HCT116 (cell line): ENCODE data around the gene CABLES1. TPM values are rescaled to one million over a fixed set of nuclear protein-coding genes. Genes with fewer than 3 reads are reported as not detected.

Experiments used
- ATAC-seq: fragments of 200-7000 bp; cut with Tn5 transposase; 2 replicates; pipeline ENCODE4 v1.9.1; 2020; ENCODE audit warnings: mild to moderate bottlenecking, moderate library complexity
- BruUV-seq: library from RNA; stranded (reverse); fragments of 400-500 nt; replicated peaks from 2 replicates; lab custom pipeline; 2021; lab: Mats Ljungman, UMichigan
- CTCF ChIA-PET: fragments of 300-600 bp; sonication (Branson Sonifier 250); formaldehyde crosslinking; loops from one replicate; lab custom pipeline; 2021; ENCODE audit warnings: antibody characterized with exemption; lab: Charles Lee
- POLR2A ChIA-PET: fragments of 300-600, 350-600 bp; sonication (Branson Sonifier 250); formaldehyde crosslinking; loops from one replicate; lab custom pipeline; 2021; ENCODE audit warnings: antibody characterized with exemption; lab: Charles Lee
- RAD21 ChIA-PET, 2 experiments: fragments of 300-600 bp; sonication (Branson Sonifier 250); formaldehyde crosslinking; loops; one replicate each; lab custom pipeline; 2023; ENCODE audit warnings: low total read pairs in 2 of 2; ENCODE audit not compliant: uncharacterized antibody in 2 of 2, unreplicated experiment in 2 of 2, low non-redundant PET in 1 of 2; lab: Charles Lee
- DNase-seq: peaks from one replicate; pipeline ENCODE4 v3.0.0-alpha.2; 2010; ENCODE audit warnings: low read depth, low spot score
- H2AFZ ChIP-seq: fragments of 200-600 bp; shearing (Covaris generic), sonication (generic); 2 replicates; pipeline ENCODE4 v1.6.1; 2017; ENCODE audit warnings: low read depth, mixed run types, mixed read lengths, antibody characterized with exemption, low read length; ENCODE audit not compliant: poor library complexity, severe bottlenecking
- H3K27ac ChIP-seq: 2 replicates; pipeline ENCODE4 v1.5.1; 2012; ENCODE audit warnings: low read depth, low read length
- H3K27me3 ChIP-seq: fragments of 200-600 bp; sonication (generic); 2 replicates; pipeline ENCODE4 v1.6.1; 2016; ENCODE audit warnings: mixed run types, low read length, mixed read lengths; ENCODE audit not compliant: insufficient read depth
- H3K36me3 ChIP-seq, 2 experiments: fragments of 200-500 bp in 1 of 2; fragments of 200-600 bp in 1 of 2; sonication (Bioruptor generic) in 1 of 2; sonication (generic) in 1 of 2; 2 replicates each; pipeline versions ENCODE4 v1.5.1 to v1.6.1; 2014 to 2016; ENCODE audit warnings: low read length in 2 of 2, inconsistent platforms in 1 of 2, mixed read lengths in 1 of 2, mixed run types in 1 of 2; ENCODE audit not compliant: insufficient read depth in 2 of 2, control insufficient read depth in 1 of 2
- H3K4me1 ChIP-seq, 2 experiments: fragments of 200-600 bp in 1 of 2; sonication (generic) in 1 of 2; 2 replicates each; pipeline versions ENCODE4 v1.5.1 to v1.6.1; 2012 to 2017; ENCODE audit warnings: low read length in 2 of 2, inconsistent platforms in 1 of 2, mild to moderate bottlenecking in 1 of 2, mixed read lengths in 1 of 2, mixed run types in 1 of 2, moderate library complexity in 1 of 2; ENCODE audit not compliant: insufficient read depth in 2 of 2, control insufficient read depth in 1 of 2
- H3K4me2 ChIP-seq: fragments of 200-600 bp; sonication (generic); 2 replicates; pipeline ENCODE4 v1.6.1; 2017; ENCODE audit warnings: mixed run types, low read length, mixed read lengths
- H3K4me3 ChIP-seq, 2 experiments: fragments of 200-600 bp in 1 of 2; sonication (generic) in 1 of 2; replicated peaks in 1 of 2; 2 replicates each; pipeline ENCODE4 v1.5.1; 2011 to 2016; ENCODE audit warnings: low read length in 2 of 2, control low read depth in 1 of 2, low read depth in 1 of 2, mild to moderate bottlenecking in 1 of 2, mixed read lengths in 1 of 2, mixed run types in 1 of 2
- H3K79me2 ChIP-seq: fragments of 200-600 bp; sonication (generic); 2 replicates; pipeline ENCODE4 v1.6.1; 2017; ENCODE audit warnings: mild to moderate bottlenecking, mixed run types, low read length, moderate library complexity, mixed read lengths; ENCODE audit not compliant: insufficient read depth
- H3K9ac ChIP-seq: fragments of 200-600 bp; sonication (generic); 2 replicates; pipeline ENCODE4 v1.6.1; 2016; ENCODE audit warnings: low read length, mixed read lengths
- H3K9me2 ChIP-seq: fragments of 200-600 bp; sonication (generic), shearing (Covaris generic); 2 replicates; pipeline ENCODE4 v1.6.1; 2017; ENCODE audit warnings: mixed run types, mild to moderate bottlenecking, moderate library complexity; ENCODE audit not compliant: insufficient read depth
- H3K9me3 ChIP-seq, 2 experiments: fragments of 200-500 bp in 1 of 2; fragments of 200-600 bp in 1 of 2; sonication (Bioruptor generic) in 1 of 2; sonication (generic) in 1 of 2; 2 replicates each; pipeline ENCODE4 v1.6.1; 2014 to 2017; ENCODE audit warnings: low read length in 2 of 2, mixed read lengths in 2 of 2, inconsistent platforms in 1 of 2, low read depth in 1 of 2, mild to moderate bottlenecking in 1 of 2, mixed run types in 1 of 2, moderate library complexity in 1 of 2; ENCODE audit not compliant: control insufficient read depth in 1 of 2, insufficient read depth in 1 of 2
- H4K20me1 ChIP-seq: fragments of 200-600 bp; sonication (generic), shearing (Covaris generic); 2 replicates; pipeline ENCODE4 v1.6.1; 2017; ENCODE audit warnings: mixed run types, mild to moderate bottlenecking, moderate library complexity; ENCODE audit not compliant: insufficient read depth
- CBX3 ChIP-seq: IDR thresholded peaks from 2 replicates; pipeline ENCODE4 v1.6.1; 2012; ENCODE audit warnings: low read depth
- CEBPB ChIP-seq: IDR thresholded peaks from 2 replicates; pipeline ENCODE4 v1.6.1; 2012; ENCODE audit warnings: low read depth
- EGR1 ChIP-seq: IDR thresholded peaks from 2 replicates; pipeline ENCODE4 v1.6.1; 2012; ENCODE audit warnings: low read depth
- EZH2phosphoT487 ChIP-seq: fragments of 200-600 bp; IDR thresholded peaks from 2 replicates; pipeline ENCODE4 v1.6.1; 2018; ENCODE audit warnings: antibody characterized with exemption, borderline replicate concordance
- FOSL1 ChIP-seq: IDR thresholded peaks from 2 replicates; pipeline ENCODE4 v1.6.1; 2012; ENCODE audit warnings: low read depth
- JUND ChIP-seq: IDR thresholded peaks from 2 replicates; pipeline ENCODE4 v1.6.1; 2012
- POLR2A ChIP-seq: IDR thresholded peaks from 2 replicates; pipeline ENCODE4 v1.7.0; 2011; ENCODE audit warnings: borderline replicate concordance; ENCODE audit not compliant: insufficient read depth, insufficient read length; ENCODE audit errors: extremely low read depth
- RAD21 ChIP-seq: IDR thresholded peaks from 2 replicates; pipeline ENCODE4 v1.6.1; 2012; ENCODE audit warnings: low read depth, mild to moderate bottlenecking
- SIN3A ChIP-seq: IDR thresholded peaks from 2 replicates; pipeline ENCODE4 v1.6.1; 2012; ENCODE audit warnings: low read depth
- SP1 ChIP-seq: IDR thresholded peaks from 2 replicates; pipeline ENCODE4 v1.6.1; 2012; ENCODE audit warnings: low read depth
- TCF7L2 ChIP-seq: IDR thresholded peaks from 2 replicates; pipeline ENCODE4 v1.7.0; 2011; ENCODE audit warnings: borderline replicate concordance, inconsistent platforms; ENCODE audit not compliant: insufficient read depth, insufficient read length; ENCODE audit errors: extremely low read depth
- YY1 ChIP-seq: IDR thresholded peaks from 2 replicates; pipeline ENCODE4 v1.6.1; 2011; ENCODE audit warnings: low read length, low read depth, moderate library complexity, mild to moderate bottlenecking; ENCODE audit not compliant: insufficient replicate concordance; ENCODE audit errors: extremely low read depth
- ZFX ChIP-seq: fragments of 450-650 bp; IDR thresholded peaks from 2 replicates; pipeline ENCODE4 v1.6.1; 2017
- ZNF274 ChIP-seq: fragments of 200-500 bp; sonication (Bioruptor generic); IDR thresholded peaks from 2 replicates; pipeline ENCODE4 v1.6.1; 2014; ENCODE audit warnings: mild to moderate bottlenecking, low read depth, low read length, inconsistent platforms
- intact Hi-C: fragments of 100-400 bp; cut with micrococcal nuclease; formaldehyde crosslinking; loops from 2 replicates; pipeline ENCODE4 v1.10.0; 2022
- total RNA-seq: library from RNA; stranded (reverse); gene quantifications from one replicate; pipeline ENCODE4 v1.2.1, GENCODE V29; 2021; ENCODE audit not compliant: unreplicated experiment
- TF ChIP-seq, protein P1 (sequence below), 3 experiments: fragments of 200-600 bp in 1 of 3; sonication (generic) in 1 of 3; IDR thresholded peaks in 2 of 3; conservative IDR thresholded peaks in 1 of 3; 2 replicates each; pipeline ENCODE4 v1.5.1; 2012 to 2017; ENCODE audit warnings: low read depth in 2 of 3, low read length in 2 of 3, antibody characterized with exemption in 1 of 3, borderline replicate concordance in 1 of 3, control low read depth in 1 of 3, mild to moderate bottlenecking in 1 of 3, mixed read lengths in 1 of 3, mixed run types in 1 of 3, moderate library complexity in 1 of 3; ENCODE audit not compliant: insufficient read depth in 1 of 3
- TF ChIP-seq, protein P2 (sequence below): IDR thresholded peaks from 2 replicates; pipeline ENCODE4 v1.6.1; 2011; ENCODE audit warnings: mild to moderate bottlenecking, low read length, moderate library complexity; ENCODE audit not compliant: insufficient replicate concordance; ENCODE audit errors: extremely low read depth
- TF ChIP-seq, protein P3 (sequence below): IDR thresholded peaks from 2 replicates; pipeline ENCODE4 v1.6.1; 2012

The CABLES1 gene
- total RNA-seq, 1 experiment from 2014 or later, result 7.7 TPM

DNA sequence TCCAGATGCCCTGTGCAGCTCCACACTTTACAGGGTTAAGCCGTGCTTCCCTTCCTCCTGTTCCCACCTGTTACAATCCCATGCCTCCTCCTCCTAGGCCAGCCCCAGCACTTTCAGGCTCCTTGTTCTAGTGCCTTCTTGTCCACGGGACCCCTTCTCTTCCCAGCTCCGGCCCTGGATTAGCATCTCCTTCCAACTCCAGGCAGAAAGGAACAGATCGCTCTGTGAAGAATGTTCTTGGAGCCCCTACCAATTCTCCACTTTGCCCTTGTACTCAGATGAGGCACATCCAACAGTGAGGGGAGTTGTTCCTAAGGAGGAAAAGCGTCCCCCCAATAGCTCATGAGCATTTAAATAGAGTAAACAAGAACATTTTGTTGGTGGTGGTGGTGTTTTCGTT lies 72.7 kb downstream of the CABLES1 start:
- intact Hi-C loops, result no loop called here
- TF ChIP-seq CBX3 (no peak), SP1 (no peak), POLR2A (no peak), SIN3A (no peak), EGR1 (no peak), TCF7L2 (no peak), RAD21 (no peak), ZNF274 (no peak), FOSL1 (no peak), CEBPB (no peak), JUND (no peak), ZFX (no peak), YY1 (no peak), EZH2phosphoT487 (no peak)
- TF ChIP-seq, protein P1, sequence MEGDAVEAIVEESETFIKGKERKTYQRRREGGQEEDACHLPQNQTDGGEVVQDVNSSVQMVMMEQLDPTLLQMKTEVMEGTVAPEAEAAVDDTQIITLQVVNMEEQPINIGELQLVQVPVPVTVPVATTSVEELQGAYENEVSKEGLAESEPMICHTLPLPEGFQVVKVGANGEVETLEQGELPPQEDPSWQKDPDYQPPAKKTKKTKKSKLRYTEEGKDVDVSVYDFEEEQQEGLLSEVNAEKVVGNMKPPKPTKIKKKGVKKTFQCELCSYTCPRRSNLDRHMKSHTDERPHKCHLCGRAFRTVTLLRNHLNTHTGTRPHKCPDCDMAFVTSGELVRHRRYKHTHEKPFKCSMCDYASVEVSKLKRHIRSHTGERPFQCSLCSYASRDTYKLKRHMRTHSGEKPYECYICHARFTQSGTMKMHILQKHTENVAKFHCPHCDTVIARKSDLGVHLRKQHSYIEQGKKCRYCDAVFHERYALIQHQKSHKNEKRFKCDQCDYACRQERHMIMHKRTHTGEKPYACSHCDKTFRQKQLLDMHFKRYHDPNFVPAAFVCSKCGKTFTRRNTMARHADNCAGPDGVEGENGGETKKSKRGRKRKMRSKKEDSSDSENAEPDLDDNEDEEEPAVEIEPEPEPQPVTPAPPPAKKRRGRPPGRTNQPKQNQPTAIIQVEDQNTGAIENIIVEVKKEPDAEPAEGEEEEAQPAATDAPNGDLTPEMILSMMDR (IDR thresholded peaks at IDR 0.05 in 2 of 3, conservative IDR thresholded peaks at IDR 0.05 in 1 of 3; ENCODE audit: borderline replicate concordance in 1 of 3, insufficient read depth in 1 of 3, low read depth in 2 of 3, low read length in 2 of 3), result no peak
- TF ChIP-seq, protein P2, sequence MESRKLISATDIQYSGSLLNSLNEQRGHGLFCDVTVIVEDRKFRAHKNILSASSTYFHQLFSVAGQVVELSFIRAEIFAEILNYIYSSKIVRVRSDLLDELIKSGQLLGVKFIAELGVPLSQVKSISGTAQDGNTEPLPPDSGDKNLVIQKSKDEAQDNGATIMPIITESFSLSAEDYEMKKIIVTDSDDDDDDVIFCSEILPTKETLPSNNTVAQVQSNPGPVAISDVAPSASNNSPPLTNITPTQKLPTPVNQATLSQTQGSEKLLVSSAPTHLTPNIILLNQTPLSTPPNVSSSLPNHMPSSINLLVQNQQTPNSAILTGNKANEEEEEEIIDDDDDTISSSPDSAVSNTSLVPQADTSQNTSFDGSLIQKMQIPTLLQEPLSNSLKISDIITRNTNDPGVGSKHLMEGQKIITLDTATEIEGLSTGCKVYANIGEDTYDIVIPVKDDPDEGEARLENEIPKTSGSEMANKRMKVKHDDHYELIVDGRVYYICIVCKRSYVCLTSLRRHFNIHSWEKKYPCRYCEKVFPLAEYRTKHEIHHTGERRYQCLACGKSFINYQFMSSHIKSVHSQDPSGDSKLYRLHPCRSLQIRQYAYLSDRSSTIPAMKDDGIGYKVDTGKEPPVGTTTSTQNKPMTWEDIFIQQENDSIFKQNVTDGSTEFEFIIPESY, result no peak
- TF ChIP-seq, protein P3, sequence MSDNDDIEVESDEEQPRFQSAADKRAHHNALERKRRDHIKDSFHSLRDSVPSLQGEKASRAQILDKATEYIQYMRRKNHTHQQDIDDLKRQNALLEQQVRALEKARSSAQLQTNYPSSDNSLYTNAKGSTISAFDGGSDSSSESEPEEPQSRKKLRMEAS, result no peak
- DNase-seq (no peak), ATAC-seq (no peak)
- ChIA-PET CTCF (interaction anchor here (0.6 to 2.1 kb wide), 12 partner anchors 9 to 660 kb away, joined by 3 to 9 read pairs (median 4); no protein-coding TSS in a partner anchor), RAD21 (interaction anchor here in 1 of 2 experiments (1.0 kb wide), 1 partner anchor 76 kb away, joined by 3 read pairs; no protein-coding TSS in a partner anchor), POLR2A (no interaction called here)
- H3K4me1 ChIP-seq, result no peaks in the 10 kb centered on the region; a peak in 1 of 4 replicates
- H3K4me2 ChIP-seq, result no peak overlapping the region
- H3K9me3 ChIP-seq, result no peaks in the 10 kb centered on the region
- BruUV-seq, result no TSS peak
- H4K20me1 ChIP-seq, result no peaks in the 10 kb centered on the region
- no peaks in the 10 kb centered on the region for H3K27me3 ChIP-seq
- no peak overlapping the region for H3K4me3 ChIP-seq
- H3K9ac ChIP-seq, result no peak overlapping the region
- H3K9me2 ChIP-seq, result no peaks in the 10 kb centered on the region
- H3K79me2 ChIP-seq, result no peaks in the 10 kb centered on the region
- no peaks in the 10 kb centered on the region for H3K36me3 ChIP-seq
- no peak overlapping the region for H2AFZ ChIP-seq
- no peak overlapping the region for H3K27ac ChIP-seq
